ENCODE results near the gene ABHD11. TPM values are rescaled to one million over a fixed set of nuclear protein-coding genes. Genes with fewer than 3 reads are reported as not detected.

ABHD11 gene
- polyA plus RNA-seq, 1 donor (not counting 4 experiments of a cell fraction or from before 2014, with no cell fraction given) = 11.3 TPM

DNA sequence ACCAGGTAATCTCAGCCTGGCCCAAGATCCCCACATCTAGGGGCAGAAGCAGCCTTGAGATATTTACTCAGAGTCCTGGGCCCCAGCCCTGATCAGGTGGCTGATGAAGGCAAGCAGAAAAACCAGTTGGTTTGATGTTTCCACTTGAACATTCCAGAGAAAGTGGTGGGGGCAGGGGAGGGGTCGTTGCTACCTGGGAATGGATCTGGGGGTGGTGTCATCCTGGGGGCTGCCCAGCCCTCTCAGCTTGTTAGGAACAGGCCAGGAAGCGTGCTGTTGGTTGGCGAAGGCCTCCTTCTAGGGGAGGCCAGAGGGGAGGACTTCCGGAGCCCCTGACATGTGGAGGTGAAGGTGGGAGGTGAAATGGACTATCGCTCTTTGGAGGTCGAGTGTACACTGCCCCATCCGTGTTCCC, 3.7 kb upstream of the ABHD11 start:
- no peaks in the 10 kb centered on the region for H3K27me3 ChIP-seq (ENCODE audit: control insufficient read depth, extremely low read depth, insufficient read depth, low read length)
- H4K20me1 ChIP-seq (ENCODE audit: control insufficient read depth, extremely low read depth, insufficient read depth, low read length) = no peaks in the 10 kb centered on the region
- H3K9me3 ChIP-seq (ENCODE audit: control insufficient read depth, low read depth, low read length) = no peaks in the 10 kb centered on the region
- no peak overlapping the region for H3K9ac ChIP-seq (ENCODE audit: control insufficient read depth, extremely low read depth, insufficient read depth, low read length)
- no peaks in the 10 kb centered on the region for H3K9me1 ChIP-seq (ENCODE audit: control insufficient read depth, extremely low read depth, insufficient read depth, low read length)
- FAIRE-seq (no peak), DNase-seq (ENCODE audit: low read depth, low spot score) (no peak)
- H3K4me2 ChIP-seq (ENCODE audit: control insufficient read depth, extremely low read depth, insufficient read depth, low read depth, low read length) = no peak overlapping the region
- H3K36me3 ChIP-seq (ENCODE audit: control insufficient read depth in 2 of 2, extremely low read depth in 1 of 2, insufficient read depth in 2 of 2, low read length in 2 of 2) = peaks cover under 1 to 1% of the 10 kb centered on the region in 2 experiments
- no peak overlapping the region for H3K27ac ChIP-seq (ENCODE audit: control insufficient read depth, insufficient read depth, low read length)
- H2AFZ ChIP-seq (ENCODE audit: control insufficient read depth, low read length) = no peak overlapping the region
- peaks cover 6% of the 10 kb centered on the region for H3K79me2 ChIP-seq (ENCODE audit: control insufficient read depth, insufficient read depth, low read length)
- H3K4me1 ChIP-seq (ENCODE audit: control insufficient read depth, extremely low read depth, insufficient read depth, low read length) = peaks cover 17% of the 10 kb centered on the region
- TF ChIP-seq, protein P1, sequence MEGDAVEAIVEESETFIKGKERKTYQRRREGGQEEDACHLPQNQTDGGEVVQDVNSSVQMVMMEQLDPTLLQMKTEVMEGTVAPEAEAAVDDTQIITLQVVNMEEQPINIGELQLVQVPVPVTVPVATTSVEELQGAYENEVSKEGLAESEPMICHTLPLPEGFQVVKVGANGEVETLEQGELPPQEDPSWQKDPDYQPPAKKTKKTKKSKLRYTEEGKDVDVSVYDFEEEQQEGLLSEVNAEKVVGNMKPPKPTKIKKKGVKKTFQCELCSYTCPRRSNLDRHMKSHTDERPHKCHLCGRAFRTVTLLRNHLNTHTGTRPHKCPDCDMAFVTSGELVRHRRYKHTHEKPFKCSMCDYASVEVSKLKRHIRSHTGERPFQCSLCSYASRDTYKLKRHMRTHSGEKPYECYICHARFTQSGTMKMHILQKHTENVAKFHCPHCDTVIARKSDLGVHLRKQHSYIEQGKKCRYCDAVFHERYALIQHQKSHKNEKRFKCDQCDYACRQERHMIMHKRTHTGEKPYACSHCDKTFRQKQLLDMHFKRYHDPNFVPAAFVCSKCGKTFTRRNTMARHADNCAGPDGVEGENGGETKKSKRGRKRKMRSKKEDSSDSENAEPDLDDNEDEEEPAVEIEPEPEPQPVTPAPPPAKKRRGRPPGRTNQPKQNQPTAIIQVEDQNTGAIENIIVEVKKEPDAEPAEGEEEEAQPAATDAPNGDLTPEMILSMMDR (optimal IDR thresholded peaks at IDR 0.05 in 1 of 3, IDR thresholded peaks at IDR 0.05 in 1 of 3, conservative IDR thresholded peaks at IDR 0.05 in 1 of 3; ENCODE audit: extremely low read depth in 1 of 3, insufficient read depth in 2 of 3, low read length in 3 of 3) = no peak
- dilution Hi-C loops (cut with MboI; ENCODE audit: extremely low pct_ligation_motif_present, low sequenced_read_pairs) = no loop called here
- no peak overlapping the region for H3K4me3 ChIP-seq (ENCODE audit: control insufficient read depth in 2 of 3, extremely low read depth in 1 of 3, insufficient read depth in 2 of 3, low read depth in 1 of 3, low read length in 3 of 3)

DNA sequence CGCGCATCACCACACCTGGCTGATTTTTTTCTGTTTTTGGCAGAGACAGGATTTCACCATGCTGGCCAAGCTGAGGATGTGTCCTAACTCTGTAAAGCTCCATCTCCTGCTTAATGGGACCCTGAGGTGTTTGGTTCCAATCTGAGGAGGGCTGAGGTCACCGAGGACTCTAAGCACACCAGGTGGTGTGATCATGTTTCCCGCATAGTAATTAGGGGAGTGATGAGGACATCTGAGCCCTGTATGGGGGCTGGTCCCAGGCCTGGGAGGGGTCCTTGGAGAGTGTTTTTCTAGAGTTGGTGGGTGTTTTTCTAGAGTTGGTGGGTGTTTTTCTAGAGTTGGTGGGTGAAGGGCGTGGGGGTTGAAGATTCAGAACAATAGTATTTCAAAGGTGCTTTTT, 3.0 kb upstream of the ABHD11 start:
- FAIRE-seq (no peak), DNase-seq (ENCODE audit: low read depth, low spot score) (no peak)
- H3K27ac ChIP-seq (ENCODE audit: control insufficient read depth, insufficient read depth, low read length) = no peak overlapping the region
- no peaks in the 10 kb centered on the region for H3K27me3 ChIP-seq (ENCODE audit: control insufficient read depth, extremely low read depth, insufficient read depth, low read length)
- TF ChIP-seq, protein P1 (optimal IDR thresholded peaks at IDR 0.05 in 1 of 3, IDR thresholded peaks at IDR 0.05 in 1 of 3, conservative IDR thresholded peaks at IDR 0.05 in 1 of 3; ENCODE audit: extremely low read depth in 1 of 3, insufficient read depth in 2 of 3, low read length in 3 of 3) = no peak
- no peak for TF ChIP-seq EZH2 (IDR thresholded peaks at IDR 0.05; ENCODE audit: low read length)
- H3K36me3 ChIP-seq (ENCODE audit: control insufficient read depth in 2 of 2, extremely low read depth in 1 of 2, insufficient read depth in 2 of 2, low read length in 2 of 2) = peaks cover 4 to 9% of the 10 kb centered on the region in 2 experiments
- dilution Hi-C loops (cut with MboI; ENCODE audit: extremely low pct_ligation_motif_present, low sequenced_read_pairs) = no loop called here
- H3K9me3 ChIP-seq (ENCODE audit: control insufficient read depth, low read depth, low read length) = no peaks in the 10 kb centered on the region
- H3K4me3 ChIP-seq (ENCODE audit: control insufficient read depth in 2 of 3, extremely low read depth in 1 of 3, insufficient read depth in 2 of 3, low read depth in 1 of 3, low read length in 3 of 3) = no peak overlapping the region
- H3K4me2 ChIP-seq (ENCODE audit: control insufficient read depth, extremely low read depth, insufficient read depth, low read depth, low read length) = no peak overlapping the region
- H3K9me1 ChIP-seq (ENCODE audit: control insufficient read depth, extremely low read depth, insufficient read depth, low read length) = no peaks in the 10 kb centered on the region
- no peak overlapping the region for H2AFZ ChIP-seq (ENCODE audit: control insufficient read depth, low read length)
- H3K9ac ChIP-seq (ENCODE audit: control insufficient read depth, extremely low read depth, insufficient read depth, low read length) = no peak overlapping the region
- peaks cover 17% of the 10 kb centered on the region for H3K4me1 ChIP-seq (ENCODE audit: control insufficient read depth, extremely low read depth, insufficient read depth, low read length)
- no peaks in the 10 kb centered on the region for H4K20me1 ChIP-seq (ENCODE audit: control insufficient read depth, extremely low read depth, insufficient read depth, low read length)
- H3K79me2 ChIP-seq (ENCODE audit: control insufficient read depth, insufficient read depth, low read length) = peaks cover 6% of the 10 kb centered on the region
